GM11168 (cell line): ENCODE results near the gene CCZ1B.
"Not testable (repeated sequence)": the region's sequence is repeated elsewhere in the genome, so short reads cannot be mapped to it uniquely, and the experiment has no call there.

Experiments
- in situ Hi-C: fragments of 300-500 bp; cut with MboI; formaldehyde crosslinking; loops from one replicate; pipeline ENCODE4 v1.12.0; 2022; ENCODE audit warnings: low sequenced_read_pairs; ENCODE audit not compliant: unreplicated experiment

The CCZ1B gene

GRCh38 chr7:6753964-6754363 is 72.1 kb downstream of the CCZ1B start, which contains the start of gene RSPH10B2:
TSS of gene RSPH10B2 (plus strand) at chr7:6754103. CDS start at chr7:6757678, 3,575 bp downstream.
- in situ Hi-C loops = not testable (repeated sequence)

- in situ Hi-C loops = not testable (repeated sequence)
These were observed 75.9 kb downstream of the CCZ1B start for GRCh38 chr7:6750173-6750572.

- in situ Hi-C loops = not testable (repeated sequence)
These were observed 76.7 kb downstream of the CCZ1B start for GRCh38 chr7:6749335-6749734.
